ENCODE measurements around the gene RNF44.

DNA sequence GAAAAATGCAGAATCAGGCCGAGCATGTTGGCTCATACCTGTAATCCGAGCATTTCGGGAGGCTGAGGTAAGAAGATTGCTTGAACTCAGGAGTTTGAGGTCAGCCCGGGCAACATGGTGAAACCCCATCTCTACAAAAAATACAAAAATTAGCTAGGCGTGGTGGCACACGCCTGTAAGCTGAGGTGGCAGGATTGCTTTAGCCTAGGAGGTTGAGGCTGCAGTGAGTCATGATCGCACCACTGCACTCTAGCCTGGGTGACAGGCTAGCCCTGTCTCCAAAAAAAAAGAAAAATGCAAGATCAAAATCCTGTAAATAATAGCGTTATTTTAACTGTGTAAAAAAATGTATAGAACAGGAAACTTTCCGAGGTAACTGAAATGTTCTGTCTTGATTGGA is 39.4 kb downstream of the RNF44 start:
- TF ChIP-seq, protein P1, sequence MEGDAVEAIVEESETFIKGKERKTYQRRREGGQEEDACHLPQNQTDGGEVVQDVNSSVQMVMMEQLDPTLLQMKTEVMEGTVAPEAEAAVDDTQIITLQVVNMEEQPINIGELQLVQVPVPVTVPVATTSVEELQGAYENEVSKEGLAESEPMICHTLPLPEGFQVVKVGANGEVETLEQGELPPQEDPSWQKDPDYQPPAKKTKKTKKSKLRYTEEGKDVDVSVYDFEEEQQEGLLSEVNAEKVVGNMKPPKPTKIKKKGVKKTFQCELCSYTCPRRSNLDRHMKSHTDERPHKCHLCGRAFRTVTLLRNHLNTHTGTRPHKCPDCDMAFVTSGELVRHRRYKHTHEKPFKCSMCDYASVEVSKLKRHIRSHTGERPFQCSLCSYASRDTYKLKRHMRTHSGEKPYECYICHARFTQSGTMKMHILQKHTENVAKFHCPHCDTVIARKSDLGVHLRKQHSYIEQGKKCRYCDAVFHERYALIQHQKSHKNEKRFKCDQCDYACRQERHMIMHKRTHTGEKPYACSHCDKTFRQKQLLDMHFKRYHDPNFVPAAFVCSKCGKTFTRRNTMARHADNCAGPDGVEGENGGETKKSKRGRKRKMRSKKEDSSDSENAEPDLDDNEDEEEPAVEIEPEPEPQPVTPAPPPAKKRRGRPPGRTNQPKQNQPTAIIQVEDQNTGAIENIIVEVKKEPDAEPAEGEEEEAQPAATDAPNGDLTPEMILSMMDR (CRISPR knock-in tag; IDR thresholded peaks at IDR 0.05) = no peak
- TF ChIP-seq ONECUT2 (CRISPR knock-in tag; IDR thresholded peaks at IDR 0.05) (no peak), ZC3H4 (CRISPR knock-in tag; IDR thresholded peaks at IDR 0.05; ENCODE audit: borderline replicate concordance) (no peak), HOXA7 (CRISPR knock-in tag; IDR thresholded peaks at IDR 0.05) (no peak), TP53 (CRISPR knock-in tag; conservative IDR thresholded peaks at IDR 0.05) (no peak), ATAD3A (CRISPR knock-in tag; IDR thresholded peaks at IDR 0.05) (no peak), MED13 (CRISPR knock-in tag; IDR thresholded peaks at IDR 0.05) (no peak)
- TF ChIP-seq, protein P2, sequence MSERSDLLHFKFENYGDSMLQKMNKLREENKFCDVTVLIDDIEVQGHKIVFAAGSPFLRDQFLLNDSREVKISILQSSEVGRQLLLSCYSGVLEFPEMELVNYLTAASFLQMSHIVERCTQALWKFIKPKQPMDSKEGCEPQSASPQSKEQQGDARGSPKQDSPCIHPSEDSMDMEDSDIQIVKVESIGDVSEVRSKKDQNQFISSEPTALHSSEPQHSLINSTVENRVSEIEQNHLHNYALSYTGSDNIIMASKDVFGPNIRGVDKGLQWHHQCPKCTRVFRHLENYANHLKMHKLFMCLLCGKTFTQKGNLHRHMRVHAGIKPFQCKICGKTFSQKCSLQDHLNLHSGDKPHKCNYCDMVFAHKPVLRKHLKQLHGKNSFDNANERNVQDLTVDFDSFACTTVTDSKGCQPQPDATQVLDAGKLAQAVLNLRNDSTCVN (CRISPR knock-in tag; IDR thresholded peaks at IDR 0.05; ENCODE audit: borderline replicate concordance) = no peak

Measured in HepG2 (cell line).